Skeletal muscle satellite cell (primary cell): ENCODE results near the gene TLCD3B.

Experiments
- H3K27me3 ChIP-seq: 2 replicates; pipeline ENCODE4 v1.7.0; 2013; ENCODE audit warnings: low read length; ENCODE audit not compliant: control insufficient read depth, insufficient read depth
- H3K36me3 ChIP-seq: 2 replicates; pipeline ENCODE4 v1.7.0; 2013; ENCODE audit warnings: mild to moderate bottlenecking, control low read depth, low read length; ENCODE audit not compliant: insufficient read depth
- H3K4me1 ChIP-seq: 2 replicates; pipeline ENCODE4 v1.7.0; 2013; ENCODE audit warnings: low read length; ENCODE audit not compliant: control insufficient read depth, insufficient read depth
- H3K4me2 ChIP-seq: 2 replicates; pipeline ENCODE4 v1.7.0; 2013; ENCODE audit warnings: mild to moderate bottlenecking, low read length
- H3K4me3 ChIP-seq: 2 replicates; pipeline ENCODE4 v1.7.0; 2013; ENCODE audit warnings: low read length
- H3K9ac ChIP-seq: 2 replicates; pipeline ENCODE4 v1.7.0; 2013; ENCODE audit warnings: mild to moderate bottlenecking, low read depth, low read length, moderate library complexity
- H3K9me3 ChIP-seq: replicated peaks from 2 replicates; pipeline ENCODE4 v1.7.0; 2013; ENCODE audit warnings: mild to moderate bottlenecking, control low read depth, low read length

Gene TLCD3B

GRCh38 chr16:29978564-29979270, 52.4 kb downstream of the TLCD3B start:
- Histone ChIP-seq H3K9me3 (no peaks in the 10 kb centered on the region), H3K4me1 (peaks cover 27% of the 10 kb centered on the region), H3K4me3 (no peak overlapping the region), H3K4me2 (no peak overlapping the region), H3K27me3 (no peaks in the 10 kb centered on the region), H3K9ac (no peak overlapping the region), H3K36me3 (peaks cover 63% of the 10 kb centered on the region)

DNA sequence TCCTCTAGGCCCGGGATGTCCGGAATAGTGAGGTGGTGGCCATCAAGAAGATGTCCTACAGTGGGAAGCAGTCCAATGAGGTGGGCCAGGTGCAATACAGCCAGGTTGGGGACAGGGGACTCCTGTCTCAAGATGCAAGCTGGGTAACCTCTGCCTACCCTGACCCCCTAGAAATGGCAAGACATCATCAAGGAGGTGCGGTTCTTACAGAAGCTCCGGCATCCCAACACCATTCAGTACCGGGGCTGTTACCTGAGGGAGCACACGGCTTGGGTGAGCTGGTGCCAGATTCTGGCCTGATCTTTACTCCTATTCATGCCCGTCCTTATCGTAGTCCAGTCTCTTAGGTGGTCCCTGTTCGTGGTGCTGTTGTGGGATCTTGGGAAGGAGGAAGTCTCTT, 53.0 kb downstream of the TLCD3B start:
- Histone ChIP-seq H3K27me3 (no peaks in the 10 kb centered on the region), H3K36me3 (peaks cover 58% of the 10 kb centered on the region)

GRCh38 chr16:29977063-29977825, 53.8 kb downstream of the TLCD3B start:
- H3K4me1 ChIP-seq = peaks cover 31% of the 10 kb centered on the region
- peak overlapping the region; percentile 88 for H3K4me2 ChIP-seq
- H3K36me3 ChIP-seq = peaks cover 58% of the 10 kb centered on the region
- H3K4me3 ChIP-seq = peak overlapping the region; percentile 89
- no peak overlapping the region for H3K9ac ChIP-seq
- H3K27me3 ChIP-seq = no peaks in the 10 kb centered on the region
- no peaks in the 10 kb centered on the region for H3K9me3 ChIP-seq

More for the DNA sequence above, 53.0 kb downstream of the TLCD3B start:
- Histone ChIP-seq H3K4me1 (peaks cover 30% of the 10 kb centered on the region), H3K9me3 (no peaks in the 10 kb centered on the region), H3K4me2 (no peak overlapping the region), H3K9ac (no peak overlapping the region), H3K4me3 (no peak overlapping the region)

GRCh38 chr16:29975811-29976511, 55.1 kb downstream of the TLCD3B start:
- Histone ChIP-seq H3K9ac (peak overlapping the region; percentile 95), H3K4me1 (peaks cover 31% of the 10 kb centered on the region), H3K27me3 (no peaks in the 10 kb centered on the region), H3K9me3 (no peaks in the 10 kb centered on the region), H3K36me3 (peaks cover 49% of the 10 kb centered on the region), H3K4me2 (peak overlapping the region; percentile 88), H3K4me3 (peak overlapping the region; percentile 89)

DNA sequence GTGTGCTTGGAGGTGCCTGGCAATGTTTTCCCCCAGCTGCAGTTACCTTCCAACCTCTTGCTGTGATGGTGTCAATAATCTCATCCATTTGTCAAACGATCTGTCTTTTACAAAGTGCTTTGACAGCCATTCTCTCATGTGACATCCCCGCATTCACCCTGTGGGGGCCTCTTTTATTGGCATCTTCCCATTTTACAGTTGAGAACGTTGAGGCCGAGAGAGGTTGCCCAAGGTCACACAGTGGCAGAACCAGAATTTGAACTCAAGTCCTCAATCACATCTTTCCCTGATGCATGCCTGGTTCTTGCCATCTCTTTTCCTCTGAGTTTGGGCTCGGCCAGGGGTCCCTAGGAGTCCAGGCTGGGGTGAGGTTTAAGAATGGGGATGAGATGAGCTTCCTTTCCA, 55.9 kb downstream of the TLCD3B start:
- peak overlapping the region; percentile 89 for H3K4me3 ChIP-seq
- no peaks in the 10 kb centered on the region for H3K27me3 ChIP-seq
- no peaks in the 10 kb centered on the region for H3K9me3 ChIP-seq
- H3K4me2 ChIP-seq = peak overlapping the region; percentile 88
- peaks cover 41% of the 10 kb centered on the region for H3K36me3 ChIP-seq
- H3K4me1 ChIP-seq = peaks cover 31% of the 10 kb centered on the region
- peak overlapping the region; percentile 95 for H3K9ac ChIP-seq
